ENCODE measurements around the gene NEGR1. TPM values are rescaled to one million over a fixed set of nuclear protein-coding genes. Genes with fewer than 3 reads are reported as not detected.

NEGR1 gene
- total RNA-seq, 1 experiment from 2014 or later: 0.44 TPM

- intact Hi-C loops (cut with micrococcal nuclease; ENCODE audit: unreplicated experiment): no loop called here
- no peaks in the 10 kb centered on the region for H3K79me2 ChIP-seq (ENCODE audit: low read depth)
- H3K4me2 ChIP-seq: no peak overlapping the region
- no peaks in the 10 kb centered on the region for H4K20me1 ChIP-seq (ENCODE audit: insufficient read depth)
- TF ChIP-seq CTCF (conservative IDR thresholded peaks at IDR 0.05): no peak
- TF ChIP-seq EZH2 (IDR thresholded peaks at IDR 0.05; ENCODE audit: low read depth): no peak
- DNase-seq: no peak
- no peak overlapping the region for H2AFZ ChIP-seq
- ChIA-PET POLR2A (ENCODE audit: unreplicated experiment) (no interaction called here), CTCF (no interaction called here)
- no peaks in the 10 kb centered on the region for H3K4me1 ChIP-seq (replicated peaks; ENCODE audit: insufficient read depth)
- H3K27me3 ChIP-seq (ENCODE audit: insufficient read depth, low read depth): no peaks in the 10 kb centered on the region
- no peaks in the 10 kb centered on the region for H3K9me2 ChIP-seq (ENCODE audit: insufficient read depth)
- H3K9me3 ChIP-seq (ENCODE audit: insufficient read depth, low read depth): no peaks in the 10 kb centered on the region
- no peaks in the 10 kb centered on the region for H3F3A ChIP-seq (ENCODE audit: insufficient read depth, low read depth)
- no peaks in the 10 kb centered on the region for H3K36me3 ChIP-seq (ENCODE audit: low read depth)
- no peak overlapping the region for H3K4me3 ChIP-seq
- H3K27ac ChIP-seq: no peak overlapping the region
- no TSS peak for BruUV-seq (replicated peaks)
Measured at GRCh38 chr1:71737768-71738167, 544.6 kb downstream of the NEGR1 start.

DNA sequence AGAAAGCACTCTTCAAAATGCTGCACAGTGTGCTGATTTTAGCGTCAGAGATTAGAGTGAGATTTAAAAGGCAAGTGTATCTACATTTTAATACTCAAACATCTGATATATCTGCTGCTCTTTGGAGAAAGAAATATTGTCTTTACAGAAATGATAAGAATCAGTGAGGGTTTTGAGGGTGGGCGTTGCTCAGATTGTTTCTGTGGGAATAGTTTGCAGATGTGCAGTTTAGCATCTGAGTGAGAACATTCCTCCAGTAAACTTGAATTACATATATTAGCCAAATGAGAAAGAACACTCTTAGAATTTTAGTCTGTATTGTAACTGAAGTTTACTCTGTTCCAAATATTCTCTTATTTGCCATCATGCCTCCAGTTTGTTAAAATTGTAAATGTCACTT lies 549.2 kb downstream of the NEGR1 start:
- no peaks in the 10 kb centered on the region for H3F3A ChIP-seq (ENCODE audit: insufficient read depth, low read depth)
- ChIA-PET CTCF (no interaction called here), POLR2A (ENCODE audit: unreplicated experiment) (no interaction called here)
- H2AFZ ChIP-seq: no peak overlapping the region
- intact Hi-C loops (cut with micrococcal nuclease; ENCODE audit: unreplicated experiment): no loop called here
- no TSS peak for BruUV-seq (replicated peaks)
- H3K4me2 ChIP-seq: no peak overlapping the region
- H3K36me3 ChIP-seq (ENCODE audit: low read depth): no peaks in the 10 kb centered on the region
- H3K27me3 ChIP-seq (ENCODE audit: insufficient read depth, low read depth): no peaks in the 10 kb centered on the region
- no peaks in the 10 kb centered on the region; the same call in 1 of the 2 replicates for H3K9me2 ChIP-seq (ENCODE audit: insufficient read depth)
- H3K9me3 ChIP-seq (ENCODE audit: insufficient read depth, low read depth): no peaks in the 10 kb centered on the region
- H3K4me3 ChIP-seq: no peak overlapping the region
- no peaks in the 10 kb centered on the region for H4K20me1 ChIP-seq (ENCODE audit: insufficient read depth)
- TF ChIP-seq EZH2 (IDR thresholded peaks at IDR 0.05; ENCODE audit: low read depth) (no peak), CTCF (conservative IDR thresholded peaks at IDR 0.05) (no peak)
- H3K27ac ChIP-seq: no peak overlapping the region
- no peaks in the 10 kb centered on the region for H3K4me1 ChIP-seq (replicated peaks; ENCODE audit: insufficient read depth)
- no peaks in the 10 kb centered on the region for H3K79me2 ChIP-seq (ENCODE audit: low read depth)
- no peak for DNase-seq

DNA sequence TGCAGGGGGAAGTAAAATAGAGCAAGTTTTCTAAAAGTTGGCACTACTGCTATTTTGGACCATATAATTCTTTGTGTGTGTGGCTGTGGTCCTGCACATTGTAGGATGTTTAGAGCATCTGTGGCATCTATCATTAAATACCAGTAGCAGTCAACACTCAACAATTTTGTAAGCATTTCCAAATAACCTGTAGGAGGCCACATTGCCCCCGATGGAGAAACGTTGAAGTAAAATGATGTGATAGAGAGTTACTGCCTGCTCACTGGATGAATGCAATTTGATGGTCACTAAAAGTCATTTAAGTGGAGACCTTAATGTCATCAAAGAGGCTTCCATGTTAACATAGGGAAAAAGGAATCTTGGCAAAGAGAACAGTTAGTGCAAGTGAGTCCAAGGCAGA lies 560.8 kb downstream of the NEGR1 start:
- Histone ChIP-seq H3K4me1 (replicated peaks; ENCODE audit: insufficient read depth) (no peaks in the 10 kb centered on the region), H3K36me3 (ENCODE audit: low read depth) (no peaks in the 10 kb centered on the region), H3K4me3 (no peak overlapping the region), H3K9me3 (ENCODE audit: insufficient read depth, low read depth) (no peaks in the 10 kb centered on the region), H4K20me1 (ENCODE audit: insufficient read depth) (no peaks in the 10 kb centered on the region), H2AFZ (no peak overlapping the region), H3K27me3 (ENCODE audit: insufficient read depth, low read depth) (no peaks in the 10 kb centered on the region), H3K79me2 (ENCODE audit: low read depth) (no peaks in the 10 kb centered on the region), H3K9me2 (ENCODE audit: insufficient read depth) (no peaks in the 10 kb centered on the region), H3F3A (ENCODE audit: insufficient read depth, low read depth) (no peaks in the 10 kb centered on the region), H3K27ac (no peak overlapping the region), H3K4me2 (no peak overlapping the region)
- DNase-seq: no peak
- TF ChIP-seq EZH2 (IDR thresholded peaks at IDR 0.05; ENCODE audit: low read depth): no peak
- no peak for TF ChIP-seq CTCF (conservative IDR thresholded peaks at IDR 0.05)
- intact Hi-C loops (cut with micrococcal nuclease; ENCODE audit: unreplicated experiment): no loop called here
- BruUV-seq (replicated peaks): no TSS peak
- POLR2A ChIA-PET (ENCODE audit: unreplicated experiment): no interaction called here
- CTCF ChIA-PET: no interaction called here

Data from PC-9 (cell line).